ENCODE results near the gene E2F8. TPM values are rescaled to one million over a fixed set of nuclear protein-coding genes. Genes with fewer than 3 reads are reported as not detected.

The E2F8 gene
- total RNA-seq, 1 experiment from 2014 or later: 8.4 TPM

GRCh38 chr11:19193916-19194315 lies 46.8 kb downstream of the E2F8 start:
- Histone ChIP-seq H3K4me3 (ENCODE audit: low read length) (no peak overlapping the region), H3K9me2 (replicated peaks; ENCODE audit: insufficient read depth, low read length) (no peaks in the 10 kb centered on the region), H3K4me2 (ENCODE audit: low read depth, low read length, poor library complexity, severe bottlenecking) (no peak overlapping the region), H3K36me3 (ENCODE audit: insufficient read depth, low read length) (no peaks in the 10 kb centered on the region), H3K27ac (ENCODE audit: low read length) (no peak overlapping the region), H4K20me1 (ENCODE audit: insufficient read depth, low read depth, low read length) (no peaks in the 10 kb centered on the region), H3K4me1 (ENCODE audit: low read length) (no peaks in the 10 kb centered on the region), H3K9me3 (ENCODE audit: low read length) (no peaks in the 10 kb centered on the region), H3K79me2 (ENCODE audit: low read length) (no peaks in the 10 kb centered on the region), H3K9ac (ENCODE audit: low read length) (no peak overlapping the region), H2AFZ (ENCODE audit: low read length) (no peak overlapping the region), H3K27me3 (ENCODE audit: low read length) (no peaks in the 10 kb centered on the region)
- no peak for DNase-seq

GRCh38 chr11:19191530-19192169 lies 49.1 kb downstream of the E2F8 start:
- no peaks in the 10 kb centered on the region for H3K36me3 ChIP-seq (ENCODE audit: insufficient read depth, low read length)
- no peak overlapping the region for H3K4me2 ChIP-seq (ENCODE audit: low read depth, low read length, poor library complexity, severe bottlenecking)
- no peaks in the 10 kb centered on the region for H3K79me2 ChIP-seq (ENCODE audit: low read length)
- no peak overlapping the region for H3K4me3 ChIP-seq (ENCODE audit: low read length)
- no peaks in the 10 kb centered on the region for H3K9me3 ChIP-seq (ENCODE audit: low read length)
- H3K27me3 ChIP-seq (ENCODE audit: low read length): no peaks in the 10 kb centered on the region
- H3K9ac ChIP-seq (ENCODE audit: low read length): no peak overlapping the region
- no peaks in the 10 kb centered on the region for H3K4me1 ChIP-seq (ENCODE audit: low read length)
- no peak for DNase-seq
- H2AFZ ChIP-seq (ENCODE audit: low read length): no peak overlapping the region
- H3K27ac ChIP-seq (ENCODE audit: low read length): no peak overlapping the region
- H3K9me2 ChIP-seq (replicated peaks; ENCODE audit: insufficient read depth, low read length): no peaks in the 10 kb centered on the region
- H4K20me1 ChIP-seq (ENCODE audit: insufficient read depth, low read depth, low read length): no peaks in the 10 kb centered on the region

GRCh38 chr11:19187833-19188258 lies 52.9 kb downstream of the E2F8 start:
- Histone ChIP-seq H3K79me2 (ENCODE audit: low read length) (no peaks in the 10 kb centered on the region), H2AFZ (ENCODE audit: low read length) (no peak overlapping the region), H3K4me3 (ENCODE audit: low read length) (no peak overlapping the region), H3K9me2 (replicated peaks; ENCODE audit: insufficient read depth, low read length) (no peaks in the 10 kb centered on the region), H3K4me2 (ENCODE audit: low read depth, low read length, poor library complexity, severe bottlenecking) (no peak overlapping the region), H3K36me3 (ENCODE audit: insufficient read depth, low read length) (no peaks in the 10 kb centered on the region), H4K20me1 (ENCODE audit: insufficient read depth, low read depth, low read length) (no peaks in the 10 kb centered on the region), H3K4me1 (ENCODE audit: low read length) (no peaks in the 10 kb centered on the region), H3K27ac (ENCODE audit: low read length) (no peak overlapping the region), H3K27me3 (ENCODE audit: low read length) (no peaks in the 10 kb centered on the region), H3K9ac (ENCODE audit: low read length) (no peak overlapping the region), H3K9me3 (ENCODE audit: low read length) (no peaks in the 10 kb centered on the region)
- DNase-seq: no peak

- Histone ChIP-seq H3K79me2 (ENCODE audit: low read length) (no peaks in the 10 kb centered on the region), H3K27me3 (ENCODE audit: low read length) (no peaks in the 10 kb centered on the region), H3K9ac (ENCODE audit: low read length) (no peak overlapping the region), H3K4me3 (ENCODE audit: low read length) (no peak overlapping the region), H3K36me3 (ENCODE audit: insufficient read depth, low read length) (no peaks in the 10 kb centered on the region), H3K9me2 (replicated peaks; ENCODE audit: insufficient read depth, low read length) (no peaks in the 10 kb centered on the region), H3K9me3 (ENCODE audit: low read length) (no peaks in the 10 kb centered on the region), H3K4me1 (ENCODE audit: low read length) (no peaks in the 10 kb centered on the region), H3K27ac (ENCODE audit: low read length) (no peak overlapping the region), H3K4me2 (ENCODE audit: low read depth, low read length, poor library complexity, severe bottlenecking) (no peak overlapping the region), H4K20me1 (ENCODE audit: insufficient read depth, low read depth, low read length) (no peaks in the 10 kb centered on the region), H2AFZ (ENCODE audit: low read length) (no peak overlapping the region)
- DNase-seq: no peak
Observed at GRCh38 chr11:19187114-19187832, 53.5 kb downstream of the E2F8 start.

GRCh38 chr11:19185516-19186052 lies 55.2 kb downstream of the E2F8 start:
- H3K4me2 ChIP-seq (ENCODE audit: low read depth, low read length, poor library complexity, severe bottlenecking): no peak overlapping the region
- H2AFZ ChIP-seq (ENCODE audit: low read length): no peak overlapping the region
- no peaks in the 10 kb centered on the region for H4K20me1 ChIP-seq (ENCODE audit: insufficient read depth, low read depth, low read length)
- H3K4me1 ChIP-seq (ENCODE audit: low read length): no peaks in the 10 kb centered on the region
- no peaks in the 10 kb centered on the region for H3K9me2 ChIP-seq (replicated peaks; ENCODE audit: insufficient read depth, low read length)
- H3K4me3 ChIP-seq (ENCODE audit: low read length): no peak overlapping the region
- no peaks in the 10 kb centered on the region for H3K9me3 ChIP-seq (ENCODE audit: low read length)
- no peak overlapping the region for H3K9ac ChIP-seq (ENCODE audit: low read length)
- no peak overlapping the region for H3K27ac ChIP-seq (ENCODE audit: low read length)
- no peaks in the 10 kb centered on the region for H3K27me3 ChIP-seq (ENCODE audit: low read length)
- DNase-seq: no peak
- no peaks in the 10 kb centered on the region for H3K36me3 ChIP-seq (ENCODE audit: insufficient read depth, low read length)
- H3K79me2 ChIP-seq (ENCODE audit: low read length): no peaks in the 10 kb centered on the region

GRCh38 chr11:19185036-19185435 lies 55.7 kb downstream of the E2F8 start:
- no peak for DNase-seq
- Histone ChIP-seq H4K20me1 (ENCODE audit: insufficient read depth, low read depth, low read length) (no peaks in the 10 kb centered on the region), H3K9me2 (replicated peaks; ENCODE audit: insufficient read depth, low read length) (no peaks in the 10 kb centered on the region), H3K4me2 (ENCODE audit: low read depth, low read length, poor library complexity, severe bottlenecking) (no peak overlapping the region), H3K27ac (ENCODE audit: low read length) (no peak overlapping the region), H2AFZ (ENCODE audit: low read length) (no peak overlapping the region), H3K4me1 (ENCODE audit: low read length) (no peaks in the 10 kb centered on the region), H3K4me3 (ENCODE audit: low read length) (no peak overlapping the region), H3K27me3 (ENCODE audit: low read length) (no peaks in the 10 kb centered on the region), H3K9ac (ENCODE audit: low read length) (no peak overlapping the region), H3K79me2 (ENCODE audit: low read length) (no peaks in the 10 kb centered on the region), H3K36me3 (ENCODE audit: insufficient read depth, low read length) (no peaks in the 10 kb centered on the region), H3K9me3 (ENCODE audit: low read length) (no peaks in the 10 kb centered on the region)

- H4K20me1 ChIP-seq (ENCODE audit: insufficient read depth, low read depth, low read length): no peaks in the 10 kb centered on the region
Observed at GRCh38 chr11:19183646-19184045, 57.1 kb downstream of the E2F8 start.

GRCh38 chr11:19181531-19182261 lies 59.0 kb downstream of the E2F8 start:
- H3K9me3 ChIP-seq (ENCODE audit: low read length): no peaks in the 10 kb centered on the region
- H3K4me2 ChIP-seq (ENCODE audit: low read depth, low read length, poor library complexity, severe bottlenecking): no peak overlapping the region
- no peak for DNase-seq

More at GRCh38 chr11:19183646-19184045, 57.1 kb downstream of the E2F8 start:
- Histone ChIP-seq H3K9ac (ENCODE audit: low read length) (no peak overlapping the region), H3K27me3 (ENCODE audit: low read length) (no peaks in the 10 kb centered on the region), H2AFZ (ENCODE audit: low read length) (no peak overlapping the region), H3K4me2 (ENCODE audit: low read depth, low read length, poor library complexity, severe bottlenecking) (no peak overlapping the region), H3K79me2 (ENCODE audit: low read length) (no peaks in the 10 kb centered on the region), H3K36me3 (ENCODE audit: insufficient read depth, low read length) (no peaks in the 10 kb centered on the region), H3K4me1 (ENCODE audit: low read length) (no peaks in the 10 kb centered on the region), H3K4me3 (ENCODE audit: low read length) (no peak overlapping the region), H3K9me2 (replicated peaks; ENCODE audit: insufficient read depth, low read length) (no peaks in the 10 kb centered on the region), H3K27ac (ENCODE audit: low read length) (no peak overlapping the region), H3K9me3 (ENCODE audit: low read length) (no peaks in the 10 kb centered on the region)
- no peak for DNase-seq

More at GRCh38 chr11:19181531-19182261, 59.0 kb downstream of the E2F8 start:
- Histone ChIP-seq H3K36me3 (ENCODE audit: insufficient read depth, low read length) (peaks cover 11% of the 10 kb centered on the region), H3K79me2 (ENCODE audit: low read length) (no peaks in the 10 kb centered on the region), H3K27me3 (ENCODE audit: low read length) (no peaks in the 10 kb centered on the region), H3K27ac (ENCODE audit: low read length) (no peak overlapping the region), H3K4me1 (ENCODE audit: low read length) (peaks cover 5% of the 10 kb centered on the region), H3K9ac (ENCODE audit: low read length) (no peak overlapping the region), H3K9me2 (replicated peaks; ENCODE audit: insufficient read depth, low read length) (no peaks in the 10 kb centered on the region), H2AFZ (ENCODE audit: low read length) (no peak overlapping the region), H4K20me1 (ENCODE audit: insufficient read depth, low read depth, low read length) (peaks cover 2% of the 10 kb centered on the region; the same call in 1 of the 2 replicates), H3K4me3 (ENCODE audit: low read length) (no peak overlapping the region)

Data from Karpas-422 (cell line).